ENCODE results near the gene MAP2K1.
A peak's percentile ranks its signal among the peaks of the same experiment; 100 is the strongest.
"Not testable (repeated sequence)": the region's sequence is repeated elsewhere in the genome, so short reads cannot be mapped to it uniquely, and the experiment has no call there.

Gene MAP2K1

DNA sequence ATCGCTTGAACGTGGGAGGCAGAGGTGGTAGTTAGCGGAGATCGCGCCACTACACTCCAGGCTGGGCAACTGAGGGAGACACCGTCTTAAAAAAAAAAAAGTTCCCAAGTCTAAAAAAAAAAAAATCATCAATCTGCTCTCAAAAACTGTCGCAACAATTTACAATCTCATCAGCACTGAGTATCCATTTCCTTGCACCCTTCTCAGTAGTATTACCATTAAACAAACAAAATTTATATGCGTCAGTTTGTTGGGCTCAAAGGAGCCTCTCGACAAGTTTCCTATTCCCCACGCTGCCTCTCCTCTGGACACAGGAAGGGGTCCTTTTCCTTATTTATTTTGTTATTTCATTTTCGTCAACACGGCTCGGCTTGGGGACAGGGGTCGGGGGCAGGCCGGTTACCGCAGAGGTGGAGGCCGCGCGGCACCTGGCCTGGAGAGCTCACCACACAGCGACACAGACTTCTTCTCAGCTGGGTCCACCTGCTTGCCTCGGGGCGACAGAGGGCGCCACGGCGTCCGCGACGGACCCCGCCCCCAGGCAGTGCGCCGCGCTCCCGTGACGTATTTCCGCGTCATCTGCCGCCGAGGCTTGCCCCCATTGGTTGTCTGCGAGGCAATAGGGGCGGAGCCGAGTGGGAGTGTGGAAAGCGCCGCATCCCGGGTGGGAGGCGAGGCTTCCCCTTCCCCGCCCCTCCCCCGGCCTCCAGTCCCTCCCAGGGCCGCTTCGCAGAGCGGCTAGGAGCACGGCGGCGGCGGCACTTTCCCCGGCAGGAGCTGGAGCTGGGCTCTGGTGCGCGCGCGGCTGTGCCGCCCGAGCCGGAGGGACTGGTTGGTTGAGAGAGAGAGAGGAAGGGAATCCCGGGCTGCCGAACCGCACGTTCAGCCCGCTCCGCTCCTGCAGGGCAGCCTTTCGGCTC, at the start of gene MAP2K1:
TSS of gene MAP2K1 (plus strand) at position 709 of the 920 bp plus-strand sequence. CDS start 436 bp downstream, outside the sequence.
- peak; percentile 95 for DNase-seq (ENCODE audit: low read depth)

DNA sequence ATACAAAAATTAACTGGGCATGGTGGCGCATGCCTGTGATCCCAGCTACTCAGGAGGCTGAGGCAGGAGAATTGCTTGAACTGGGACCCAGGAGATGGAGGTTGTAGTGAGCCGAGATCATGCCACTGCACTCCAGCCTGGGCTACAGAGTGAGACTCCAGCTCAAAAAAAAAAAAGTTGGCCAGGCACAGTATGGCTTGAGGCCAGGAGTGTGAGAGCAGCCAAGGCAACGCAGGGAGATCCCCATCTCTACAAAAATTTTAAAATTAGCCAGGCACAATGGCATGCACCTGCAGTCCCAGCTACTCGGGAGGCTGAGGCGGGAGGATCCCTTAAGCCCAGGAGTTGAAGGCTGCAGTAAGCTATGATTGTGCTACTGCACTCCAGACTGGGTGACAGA, 38.2 kb upstream of the MAP2K1 start:
- DNase-seq (ENCODE audit: low read depth), result not testable (repeated sequence)

DNA sequence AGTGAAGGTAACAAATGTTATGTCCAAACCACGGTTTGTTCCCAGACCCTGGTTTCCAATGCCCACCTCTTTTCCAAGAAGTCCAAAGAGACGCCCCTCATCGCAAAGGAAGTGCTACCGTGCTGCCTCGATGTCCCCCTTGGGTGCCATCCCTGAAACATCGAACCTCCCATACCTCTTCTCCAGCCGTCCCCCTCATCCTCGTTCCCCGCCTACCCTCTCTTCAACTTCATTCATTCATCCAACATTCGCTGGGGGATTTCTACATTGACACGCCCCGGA, 30.7 kb upstream of the MAP2K1 start:
- no peak for DNase-seq (ENCODE audit: low read depth)

DNA sequence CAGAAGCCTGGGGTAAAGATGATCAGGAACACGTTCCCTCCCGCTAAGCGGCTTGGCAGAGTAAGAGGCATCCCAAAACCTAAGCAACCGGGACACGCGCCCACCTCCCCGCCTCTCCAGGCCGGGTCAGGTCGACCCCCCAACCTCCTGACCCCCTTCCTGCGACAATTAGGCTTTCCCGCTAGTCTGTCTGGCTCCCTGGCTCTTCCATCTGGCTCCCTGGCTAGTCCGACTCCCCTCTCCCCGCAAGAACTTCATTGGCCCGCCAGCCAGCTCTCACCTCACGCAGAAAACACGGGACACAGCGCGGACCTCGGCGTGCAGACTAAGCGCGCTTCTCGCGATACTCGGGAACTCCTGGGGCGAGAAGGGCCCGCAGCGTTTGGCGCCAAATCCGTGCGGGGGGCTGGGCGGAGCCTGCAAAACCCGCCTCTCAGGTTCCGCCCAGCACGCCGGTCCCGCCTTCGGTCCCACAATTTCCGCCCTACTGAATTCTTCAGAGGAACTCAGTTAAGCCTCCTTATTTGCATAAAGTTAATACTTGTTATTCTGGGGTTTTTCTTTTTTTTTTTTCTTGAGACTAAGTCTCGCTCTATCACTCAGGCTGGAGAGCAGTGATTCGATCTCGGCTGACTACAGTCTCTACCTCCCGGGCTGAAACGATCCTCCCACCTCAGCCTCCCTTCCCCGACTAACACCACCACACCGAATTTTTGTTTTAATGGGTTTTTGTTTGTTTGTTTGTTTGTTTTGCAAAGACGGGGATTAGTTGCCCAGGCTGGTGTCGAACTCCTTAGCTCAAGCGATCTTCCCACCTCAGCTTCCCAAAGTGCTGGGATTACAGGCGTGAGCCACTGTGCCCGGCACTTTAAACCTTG, 30.1 kb upstream of the MAP2K1 start, which contains the start of gene TIPIN:
TSS of gene TIPIN (minus strand) at position 327 of the 878 bp plus-strand sequence. CDS start 3,738 bp downstream, outside the sequence.
- DNase-seq (ENCODE audit: low read depth), result peak; percentile 97

DNA sequence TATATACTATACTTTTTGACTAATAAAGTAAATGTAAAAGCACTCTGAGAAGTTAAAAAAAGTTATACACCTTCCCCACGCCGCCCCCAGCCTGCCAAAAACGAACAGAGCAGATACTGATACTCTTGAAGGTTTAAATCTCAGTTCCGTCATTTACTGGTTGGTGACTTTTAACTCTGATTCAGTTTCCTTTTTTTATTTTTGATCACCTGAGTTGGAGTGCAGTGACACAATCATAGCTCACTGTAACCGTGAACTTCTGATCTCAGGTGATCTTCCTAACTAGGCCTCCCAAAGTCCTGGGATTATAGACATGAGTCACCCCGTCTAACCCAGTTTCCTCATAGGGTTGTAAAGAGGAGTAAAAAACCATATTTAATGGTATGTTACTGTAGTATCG, 27.0 kb upstream of the MAP2K1 start:
- DNase-seq (ENCODE audit: low read depth), result no peak

DNA sequence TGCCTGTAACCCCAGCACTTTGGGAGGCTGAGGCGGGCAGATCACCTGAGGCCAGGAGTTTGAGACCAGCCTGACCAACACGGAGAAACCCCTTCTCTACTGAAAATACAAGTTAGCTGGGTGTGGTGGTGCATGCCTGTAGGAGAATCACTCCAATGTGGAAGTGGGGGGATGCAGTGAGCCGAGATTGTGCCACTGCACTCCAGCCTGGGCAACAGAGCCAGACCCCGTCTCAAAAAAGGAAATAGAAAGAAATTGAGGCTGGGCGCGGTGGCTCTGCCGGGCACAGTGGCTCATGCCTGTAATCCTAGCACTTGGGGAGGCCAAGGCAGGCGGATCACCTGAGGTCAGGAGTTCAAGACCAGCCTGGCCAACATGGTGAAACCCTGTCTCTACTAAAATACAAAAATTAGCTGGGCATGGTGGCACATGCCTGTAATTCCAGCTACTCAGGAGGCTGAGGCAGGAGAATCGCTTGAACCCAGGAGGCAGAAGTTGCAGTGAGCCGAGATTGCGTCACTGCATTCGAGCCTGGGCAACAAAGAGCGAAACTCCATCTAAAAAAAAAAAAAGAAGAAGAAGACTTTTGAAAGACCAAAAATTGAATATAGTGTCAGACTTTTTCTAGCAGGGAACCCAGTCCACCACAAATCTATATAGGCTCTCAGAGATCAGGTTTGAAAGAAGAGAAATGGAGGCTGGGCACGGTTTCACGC, 24.8 kb upstream of the MAP2K1 start:
- not testable (repeated sequence) for DNase-seq (ENCODE audit: low read depth)

DNA sequence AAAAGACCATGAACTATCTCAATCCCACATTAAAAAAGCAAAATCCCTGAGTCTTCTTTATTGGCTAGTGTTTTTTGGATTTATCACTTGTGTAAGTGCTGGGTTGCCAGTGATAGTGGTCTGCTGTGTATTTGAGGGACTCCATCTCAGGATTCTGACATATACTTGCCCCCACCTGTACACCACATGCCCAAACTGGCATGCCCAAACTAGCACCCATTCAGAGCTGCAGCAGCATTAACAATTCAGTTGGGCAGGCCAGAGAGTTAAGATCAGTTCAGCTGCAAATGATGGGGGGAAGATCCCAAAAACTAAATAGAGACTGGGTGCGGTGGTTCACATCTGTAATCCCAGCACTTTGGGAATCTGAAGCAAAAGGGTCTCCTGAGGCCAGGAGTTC, 23.9 kb upstream of the MAP2K1 start:
- DNase-seq (ENCODE audit: low read depth), result no peak

DNA sequence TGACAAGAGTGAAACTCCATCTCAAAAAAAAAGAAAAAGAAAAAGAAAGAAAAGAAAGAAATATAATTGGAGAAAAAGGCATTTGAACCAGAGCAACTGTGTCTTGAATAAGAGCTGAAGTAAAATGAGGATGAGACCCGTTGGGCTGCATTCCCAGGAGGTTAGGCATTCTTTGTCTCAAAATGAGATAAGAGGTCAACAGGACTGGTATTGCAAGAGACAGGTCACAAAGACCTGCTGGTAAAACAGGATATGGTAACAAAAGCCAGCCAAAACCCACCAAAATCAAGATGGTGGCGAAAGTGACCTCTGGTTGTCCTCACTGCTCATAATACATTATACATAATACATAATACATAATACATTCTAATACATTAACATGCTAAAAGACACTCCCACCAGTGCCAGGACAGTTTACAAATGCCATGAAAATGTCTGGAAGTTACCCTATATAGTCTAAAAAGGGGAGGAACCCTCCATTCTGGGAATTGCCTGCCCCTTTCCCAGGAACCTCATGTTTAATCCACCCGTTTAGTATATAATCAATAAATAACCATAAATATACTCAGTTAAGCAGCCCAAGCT, 21.7 kb upstream of the MAP2K1 start:
- no peak for DNase-seq (ENCODE audit: low read depth)

DNA sequence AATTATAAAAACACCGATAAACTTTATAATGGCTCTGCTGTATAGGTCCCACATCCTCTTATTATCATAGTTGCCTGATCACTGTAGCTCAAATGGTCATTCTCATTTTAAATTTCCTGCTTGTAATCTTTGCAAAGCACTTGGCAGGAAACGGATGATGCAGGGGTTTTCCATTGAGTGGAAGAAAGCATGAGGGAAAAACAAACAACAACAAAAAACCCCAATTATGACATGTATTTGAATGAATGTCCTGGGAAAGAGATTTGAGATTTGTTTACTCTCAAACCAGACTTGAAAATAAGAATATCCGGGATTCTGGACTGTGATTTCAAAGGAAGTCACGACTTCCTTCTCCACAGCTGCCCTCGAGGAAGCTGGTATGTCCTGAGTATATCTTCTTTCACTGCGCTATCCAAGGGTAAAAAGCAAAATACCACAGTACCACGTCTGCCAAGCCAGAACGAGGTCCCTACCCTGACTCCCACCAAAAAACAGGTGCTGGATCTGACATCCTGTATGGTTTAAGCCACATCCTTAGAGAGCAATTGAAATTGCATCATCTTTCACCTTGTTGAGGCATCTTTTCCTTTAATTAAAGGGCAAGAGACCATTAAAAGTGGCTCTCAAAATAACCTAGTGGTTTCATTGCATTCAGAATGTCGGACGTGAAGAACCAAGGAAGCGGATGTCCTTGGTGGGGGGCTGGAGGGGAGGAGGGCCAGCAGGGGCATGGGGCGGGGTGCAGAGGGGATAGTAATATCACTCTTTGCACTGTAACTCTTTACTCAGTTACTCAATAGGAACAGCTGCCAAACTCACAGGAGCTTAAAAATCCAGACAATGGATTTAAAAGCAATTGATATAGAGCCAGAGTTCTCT, 16.7 kb upstream of the MAP2K1 start:
- no peak for DNase-seq (ENCODE audit: low read depth)

DNA sequence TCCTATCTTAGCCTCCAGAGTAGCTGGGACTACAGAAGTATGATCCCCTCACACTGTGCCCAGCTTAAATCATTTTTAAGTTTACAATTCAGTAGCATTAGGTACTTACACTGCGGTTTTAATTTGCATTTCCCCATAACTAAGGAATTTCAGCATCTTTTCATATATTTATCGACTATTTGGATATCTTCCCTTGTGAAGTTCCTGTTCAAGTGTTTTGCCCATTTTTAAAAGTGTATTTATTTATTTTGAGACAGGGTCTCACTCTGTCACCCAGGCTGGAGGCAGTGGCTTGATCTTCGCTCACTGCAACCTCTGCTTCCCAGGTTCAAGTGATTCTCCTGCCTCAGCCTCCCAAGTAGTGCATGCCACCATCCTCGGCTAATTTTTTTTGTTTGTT, 12.5 kb upstream of the MAP2K1 start:
- no peak for DNase-seq (ENCODE audit: low read depth)

DNA sequence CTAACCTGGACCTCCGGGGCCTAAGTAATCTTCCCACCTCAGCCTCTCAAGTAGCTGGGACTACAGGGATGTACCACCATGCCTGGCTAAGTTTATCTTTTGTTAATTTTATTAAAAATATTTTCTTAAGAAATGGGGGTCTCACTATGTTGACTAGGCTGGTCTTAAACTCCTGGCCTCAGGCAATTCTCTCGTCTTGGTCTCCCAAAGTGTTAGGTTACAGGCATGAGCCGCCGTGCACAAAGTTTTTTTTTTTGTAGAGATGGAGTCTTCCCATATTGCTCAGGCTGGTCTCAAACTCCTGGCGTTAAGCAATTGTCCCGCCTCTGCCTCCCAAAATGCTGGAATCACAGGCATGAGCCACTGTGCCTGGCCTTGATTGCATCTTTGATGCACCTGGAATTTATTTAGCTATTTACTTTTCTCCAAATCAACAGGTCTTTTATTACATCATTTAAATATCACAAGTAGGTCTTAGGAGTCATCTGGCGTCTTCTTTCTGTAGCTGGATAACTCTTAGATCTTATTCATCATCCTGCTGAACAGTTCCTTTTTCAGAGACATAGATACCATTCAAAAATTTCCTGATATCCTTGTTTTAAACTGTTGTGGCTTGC, 7.8 kb upstream of the MAP2K1 start:
- no peak for DNase-seq (ENCODE audit: low read depth)

DNA sequence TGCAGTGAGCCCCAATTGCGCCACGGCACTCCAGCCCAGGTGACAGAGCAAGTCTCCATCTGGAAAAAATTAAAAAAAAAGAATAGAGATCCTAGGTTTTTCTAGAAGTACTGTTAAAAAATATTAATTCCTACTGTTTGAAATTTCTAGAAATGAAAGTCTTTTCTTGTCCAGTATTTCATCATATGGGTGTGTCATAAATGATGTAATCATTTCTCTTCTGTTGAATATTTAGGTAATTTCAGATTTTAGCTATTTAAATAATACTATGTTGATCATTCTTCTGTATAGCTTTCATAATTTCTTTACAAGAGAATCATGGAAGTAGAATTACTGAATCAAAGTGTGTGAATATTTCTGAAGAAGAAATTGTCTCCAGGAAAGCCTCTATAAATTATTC, 5.3 kb upstream of the MAP2K1 start:
- not testable (repeated sequence) for DNase-seq (ENCODE audit: low read depth)

DNA sequence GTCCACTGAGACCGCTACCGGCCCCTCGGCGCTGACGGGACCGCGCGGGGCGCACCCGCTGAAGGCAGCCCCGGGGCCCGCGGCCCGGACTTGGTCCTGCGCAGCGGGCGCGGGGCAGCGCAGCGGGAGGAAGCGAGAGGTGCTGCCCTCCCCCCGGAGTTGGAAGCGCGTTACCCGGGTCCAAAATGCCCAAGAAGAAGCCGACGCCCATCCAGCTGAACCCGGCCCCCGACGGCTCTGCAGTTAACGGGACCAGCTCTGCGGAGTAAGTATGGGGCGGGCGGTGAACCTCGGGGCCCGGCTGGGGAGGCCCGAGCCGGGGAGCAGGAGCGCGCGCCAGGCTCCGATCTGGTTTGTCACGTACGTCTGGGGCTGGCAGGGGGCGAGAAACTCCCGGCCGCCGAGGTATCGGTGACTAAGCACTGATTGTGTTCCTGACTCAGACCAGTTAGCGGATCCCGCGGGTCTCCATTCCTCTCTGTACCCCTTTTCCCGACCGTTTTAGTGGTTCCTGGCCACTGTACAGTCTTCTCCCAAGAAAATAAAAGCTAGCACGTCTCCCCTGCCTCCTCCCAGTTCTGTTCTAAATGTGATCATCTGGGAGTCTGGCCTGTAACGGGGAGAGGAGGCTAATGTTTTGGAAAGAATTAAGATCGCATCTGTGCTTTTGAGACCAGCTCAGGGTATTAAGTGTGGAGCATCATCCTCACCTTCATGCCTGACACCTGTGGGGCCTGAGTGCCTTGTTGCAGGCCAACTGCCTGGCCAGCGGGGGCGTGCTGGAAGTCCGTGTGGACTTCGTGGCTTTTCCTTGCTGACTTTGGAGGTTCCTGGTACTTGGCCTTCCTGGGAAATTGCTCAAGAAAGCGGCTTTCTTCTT, 691 bp downstream of the MAP2K1 start:
- peak; percentile 59 for DNase-seq (ENCODE audit: low read depth)

DNA sequence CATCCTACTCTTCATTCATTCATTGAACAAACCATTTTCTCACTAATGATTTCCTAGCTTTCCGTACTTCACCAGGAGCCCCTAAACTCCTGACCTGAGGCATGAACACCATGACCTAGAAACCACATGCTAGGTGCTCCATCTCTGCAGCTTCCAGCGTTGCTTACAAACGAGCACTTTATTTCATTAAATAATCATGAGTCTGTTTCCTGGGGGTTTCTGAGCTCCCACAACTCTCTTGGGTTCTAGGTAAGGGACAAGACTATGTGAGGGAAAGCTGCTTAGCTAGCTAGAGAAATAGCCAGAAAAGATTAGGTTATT, 1.3 kb downstream of the MAP2K1 start:
- no peak for DNase-seq (ENCODE audit: low read depth)

DNA sequence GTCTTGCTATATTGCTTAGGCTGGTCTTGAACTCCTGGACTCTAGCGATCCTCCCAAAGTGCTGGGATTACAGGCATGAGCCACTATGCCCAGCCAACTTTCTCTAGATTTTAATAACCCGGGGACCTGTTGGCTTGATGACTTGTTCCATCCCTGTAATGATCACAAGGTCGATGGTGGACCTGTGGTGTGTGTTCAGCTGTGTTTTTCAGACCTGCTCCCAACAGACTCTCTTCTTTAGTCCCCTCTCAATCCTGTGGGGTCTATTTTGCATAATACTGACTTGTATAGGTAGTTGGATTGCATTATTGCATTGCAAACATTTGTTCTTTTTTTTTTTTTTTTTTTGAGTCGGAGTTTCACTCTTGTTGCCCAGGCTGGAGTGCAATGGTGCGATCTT, 1.9 kb downstream of the MAP2K1 start:
- no peak for DNase-seq (ENCODE audit: low read depth)

DNA sequence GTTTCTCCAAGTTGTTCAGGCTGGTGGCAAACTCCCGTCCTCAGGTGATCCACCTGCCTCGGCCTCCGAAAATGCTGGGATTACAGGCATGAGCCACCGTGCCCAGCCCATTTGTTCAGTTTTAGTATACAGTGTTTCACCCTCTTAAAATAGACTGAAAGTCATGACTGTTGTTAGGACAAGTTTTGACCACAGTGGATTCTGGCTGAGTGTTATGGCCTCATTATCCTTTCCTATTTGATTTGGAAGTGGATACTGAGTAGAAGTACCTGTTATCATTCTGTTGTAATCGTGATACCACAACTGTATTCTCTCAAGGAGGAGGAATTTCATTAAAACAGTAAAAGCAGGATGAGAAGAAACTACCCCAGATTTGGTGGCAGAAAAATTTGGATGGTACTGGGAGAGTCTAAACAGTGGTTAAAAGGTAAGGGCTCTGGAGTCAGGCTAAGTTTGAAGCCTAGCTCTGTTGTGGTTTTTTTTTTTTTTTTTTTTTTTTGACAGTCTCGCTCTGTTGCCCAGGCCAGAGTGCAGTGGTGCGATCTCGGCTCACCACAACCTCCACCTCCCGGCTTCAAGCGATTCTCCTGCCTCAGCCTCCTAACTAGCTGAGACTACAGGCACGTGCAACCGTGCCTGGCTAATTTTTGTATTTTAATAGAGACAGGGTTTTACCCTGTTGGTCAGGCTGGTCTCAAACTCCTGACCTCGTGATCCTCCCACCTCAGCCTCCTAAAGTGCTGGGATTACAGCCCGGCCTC, 2.6 kb downstream of the MAP2K1 start:
- no peak for DNase-seq (ENCODE audit: low read depth)

DNA sequence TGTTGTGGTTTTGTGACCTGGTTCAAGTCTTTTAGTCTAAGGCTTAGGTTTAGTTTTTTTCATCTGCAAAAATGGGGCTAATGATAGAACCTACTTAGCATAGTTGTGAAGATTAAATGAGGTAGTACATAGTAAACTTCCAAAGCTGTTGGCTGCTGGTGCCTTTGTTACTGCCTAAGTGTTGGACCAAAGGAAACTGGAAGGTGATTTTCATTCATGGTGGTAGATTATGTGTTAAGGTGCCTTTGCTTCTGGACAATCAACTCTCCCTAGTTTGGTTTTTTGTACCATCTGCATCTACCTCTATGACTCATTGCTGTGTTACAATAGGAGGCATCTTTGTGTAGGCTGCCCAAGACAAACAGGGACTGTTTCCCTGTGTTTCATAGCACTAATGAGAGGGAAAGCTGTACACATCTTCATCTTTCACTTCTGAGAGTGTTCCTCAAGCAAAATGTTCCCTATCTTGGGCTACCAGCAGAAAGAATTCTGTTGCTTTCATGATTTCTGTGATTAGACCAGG, 3.2 kb downstream of the MAP2K1 start:
- no peak for DNase-seq (ENCODE audit: low read depth)

DNA sequence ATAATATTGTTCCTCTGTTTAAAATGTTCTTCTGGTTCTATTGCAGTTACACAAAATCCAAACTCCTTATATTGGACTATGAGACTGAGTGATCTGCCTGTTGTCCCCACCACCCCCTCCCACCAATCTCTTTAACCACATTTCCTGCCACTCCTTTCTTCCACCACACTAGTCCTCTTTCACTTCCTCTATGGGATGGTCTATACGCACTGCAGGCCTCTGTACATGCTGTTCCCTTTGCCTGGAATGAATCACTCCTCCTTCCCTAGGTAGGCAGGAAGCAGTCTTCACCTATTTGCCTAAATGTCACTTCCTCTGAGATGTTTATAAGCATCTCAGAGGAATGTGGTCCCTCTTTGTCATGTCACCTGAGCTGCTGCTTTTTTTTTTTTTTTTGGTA, 4.0 kb downstream of the MAP2K1 start:
- no peak for DNase-seq (ENCODE audit: low read depth)

DNA sequence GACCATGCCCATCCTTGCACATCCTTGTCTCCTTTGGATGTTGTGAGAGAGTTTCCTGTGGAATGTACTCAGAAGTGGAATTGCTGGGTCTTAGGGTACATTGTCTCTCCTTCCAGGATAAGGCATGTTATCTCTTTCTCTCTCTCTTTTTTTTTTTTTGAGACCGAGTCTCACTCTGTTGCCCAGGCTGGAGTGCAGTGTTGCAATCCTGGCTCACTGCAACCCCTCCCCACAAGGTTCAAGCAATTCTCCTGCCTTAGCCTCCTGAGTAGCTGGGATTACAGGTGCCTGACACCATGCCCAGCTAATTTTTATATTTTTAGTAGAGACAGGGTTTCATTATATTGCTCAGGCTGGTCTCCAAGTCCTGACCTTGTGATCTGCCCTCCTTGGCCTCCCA, 6.3 kb downstream of the MAP2K1 start:
- DNase-seq (ENCODE audit: low read depth), result not testable (repeated sequence)
